GM18861 (cell line): ENCODE results near the gene ABL1.
"Not testable (repeated sequence)": the region's sequence is repeated elsewhere in the genome, so short reads cannot be mapped to it uniquely, and the experiment has no call there.

Experiments
- ATAC-seq: cut with Tn5 transposase; IDR thresholded peaks from one replicate; pipeline ENCODE4 v1.9.1; 2021; ENCODE audit not compliant: unreplicated experiment

The ABL1 gene

GRCh38 chr9:130900701-130901497 is 65.8 kb downstream of the ABL1 start:
- ATAC-seq: no peak

GRCh38 chr9:130901498-130902203 is 66.6 kb downstream of the ABL1 start:
- ATAC-seq: no peak

GRCh38 chr9:130902204-130903185 is 67.4 kb downstream of the ABL1 start:
- no peak for ATAC-seq

- ATAC-seq: no peak
Observed at GRCh38 chr9:130903194-130904069, 68.4 kb downstream of the ABL1 start.

- no peak for ATAC-seq
Observed at GRCh38 chr9:130904070-130905044, 69.3 kb downstream of the ABL1 start.

- ATAC-seq: no peak
Observed at GRCh38 chr9:130905125-130905901, 70.3 kb downstream of the ABL1 start.

- ATAC-seq: no peak
Observed at GRCh38 chr9:130905902-130906734, 71.1 kb downstream of the ABL1 start.

GRCh38 chr9:130906735-130907416 is 71.8 kb downstream of the ABL1 start:
- no peak for ATAC-seq

GRCh38 chr9:130908146-130908877 is 73.3 kb downstream of the ABL1 start:
- ATAC-seq: no peak

GRCh38 chr9:130908878-130909355 is 73.9 kb downstream of the ABL1 start:
- ATAC-seq: no peak

GRCh38 chr9:130910041-130910440 is 75.0 kb downstream of the ABL1 start:
- ATAC-seq: not testable (repeated sequence)

- not testable (repeated sequence) for ATAC-seq
Observed at GRCh38 chr9:130910670-130911069, 75.6 kb downstream of the ABL1 start.

GRCh38 chr9:130911254-130912049 is 76.4 kb downstream of the ABL1 start:
- ATAC-seq: no peak

- ATAC-seq: no peak
Observed at GRCh38 chr9:130912932-130913598, 78.0 kb downstream of the ABL1 start.
